B cell (primary cell): Measurements from ENCODE around the gene ADAM12.

ENCODE experiments used
- EZH2 ChIP-seq: IDR thresholded peaks from 2 replicates; pipeline ENCODE4 v1.6.1; 2012; ENCODE audit warnings: borderline replicate concordance, low read depth, mild to moderate bottlenecking, moderate library complexity, low read length; ENCODE audit not compliant: insufficient read depth, poor library complexity, severe bottlenecking
- TF ChIP-seq, protein P1 (sequence below): fragments of 200-600 bp; IDR thresholded peaks from one replicate; pipeline ENCODE4 v1.8.0; 2022; ENCODE audit warnings: antibody characterized with exemption, mild to moderate bottlenecking

- TF ChIP-seq, protein P1, sequence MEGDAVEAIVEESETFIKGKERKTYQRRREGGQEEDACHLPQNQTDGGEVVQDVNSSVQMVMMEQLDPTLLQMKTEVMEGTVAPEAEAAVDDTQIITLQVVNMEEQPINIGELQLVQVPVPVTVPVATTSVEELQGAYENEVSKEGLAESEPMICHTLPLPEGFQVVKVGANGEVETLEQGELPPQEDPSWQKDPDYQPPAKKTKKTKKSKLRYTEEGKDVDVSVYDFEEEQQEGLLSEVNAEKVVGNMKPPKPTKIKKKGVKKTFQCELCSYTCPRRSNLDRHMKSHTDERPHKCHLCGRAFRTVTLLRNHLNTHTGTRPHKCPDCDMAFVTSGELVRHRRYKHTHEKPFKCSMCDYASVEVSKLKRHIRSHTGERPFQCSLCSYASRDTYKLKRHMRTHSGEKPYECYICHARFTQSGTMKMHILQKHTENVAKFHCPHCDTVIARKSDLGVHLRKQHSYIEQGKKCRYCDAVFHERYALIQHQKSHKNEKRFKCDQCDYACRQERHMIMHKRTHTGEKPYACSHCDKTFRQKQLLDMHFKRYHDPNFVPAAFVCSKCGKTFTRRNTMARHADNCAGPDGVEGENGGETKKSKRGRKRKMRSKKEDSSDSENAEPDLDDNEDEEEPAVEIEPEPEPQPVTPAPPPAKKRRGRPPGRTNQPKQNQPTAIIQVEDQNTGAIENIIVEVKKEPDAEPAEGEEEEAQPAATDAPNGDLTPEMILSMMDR: no peak
- no peak for TF ChIP-seq EZH2
These were observed 403.3 kb downstream of the ADAM12 start for GRCh38 chr10:125984865-125985495.
